ENCODE data around the gene DPCD.

DPCD gene

GRCh38 chr10:101587725-101588653, at the start of gene DPCD, which contains the start of gene POLL:
Gene DPCD, plus strand, starts transcription at chr10:101588321. Its CDS starts 16 bp downstream, at chr10:101588337.
Gene POLL, minus strand, starts transcription at chr10:101588257. Its CDS starts 897 bp downstream, at chr10:101587360.
- H3K36me3 ChIP-seq (ENCODE audit: insufficient read depth, low read length), result peaks cover 18% of the 10 kb centered on the region
- no peaks in the 10 kb centered on the region for H3K27me3 ChIP-seq (ENCODE audit: insufficient read depth, low read length)
- H3K4me1 ChIP-seq (ENCODE audit: insufficient read depth, low read length), result peaks cover 20% of the 10 kb centered on the region
- H2AFZ ChIP-seq (ENCODE audit: low read depth, low read length), result peak within 1 kb of the TSS; percentile 83
- peak within 1 kb of the TSS; percentile 73 for H3K4me3 ChIP-seq (ENCODE audit: low read length)
- no peaks in the 10 kb centered on the region for H3K9me3 ChIP-seq (ENCODE audit: low read length)

- peaks cover 16% of the 10 kb centered on the region for H3K36me3 ChIP-seq (ENCODE audit: insufficient read depth, low read length)
- H3K27me3 ChIP-seq (ENCODE audit: insufficient read depth, low read length), result no peaks in the 10 kb centered on the region
- peaks cover 10% of the 10 kb centered on the region for H3K4me1 ChIP-seq (ENCODE audit: insufficient read depth, low read length)
- no peak overlapping the region for H3K4me3 ChIP-seq (ENCODE audit: low read length)
- H3K9me3 ChIP-seq (ENCODE audit: low read length), result no peaks in the 10 kb centered on the region
- no peak overlapping the region for H2AFZ ChIP-seq (ENCODE audit: low read depth, low read length)
These were observed 49.7 kb upstream of the DPCD start for GRCh38 chr10:101538446-101538845.

- no peak overlapping the region for H3K4me3 ChIP-seq (ENCODE audit: low read length)
- H3K27me3 ChIP-seq (ENCODE audit: insufficient read depth, low read length), result no peaks in the 10 kb centered on the region
These were observed 42.2 kb upstream of the DPCD start for GRCh38 chr10:101545898-101546297.

GRCh38 chr10:101550965-101551364, 37.2 kb upstream of the DPCD start:
- Histone ChIP-seq H3K9me3 (ENCODE audit: low read length) (no peaks in the 10 kb centered on the region), H3K4me3 (ENCODE audit: low read length) (no peak overlapping the region), H2AFZ (ENCODE audit: low read depth, low read length) (no peak overlapping the region), H3K27me3 (ENCODE audit: insufficient read depth, low read length) (no peaks in the 10 kb centered on the region), H3K36me3 (ENCODE audit: insufficient read depth, low read length) (peaks cover 32% of the 10 kb centered on the region), H3K4me1 (ENCODE audit: insufficient read depth, low read length) (no peaks in the 10 kb centered on the region)

More at GRCh38 chr10:101545898-101546297, 42.2 kb upstream of the DPCD start:
- Histone ChIP-seq H3K9me3 (ENCODE audit: low read length) (no peaks in the 10 kb centered on the region), H3K4me1 (ENCODE audit: insufficient read depth, low read length) (no peaks in the 10 kb centered on the region), H2AFZ (ENCODE audit: low read depth, low read length) (no peak overlapping the region), H3K36me3 (ENCODE audit: insufficient read depth, low read length) (peaks cover 7% of the 10 kb centered on the region)

GRCh38 chr10:101552442-101552841, 35.7 kb upstream of the DPCD start:
- Histone ChIP-seq H3K9me3 (ENCODE audit: low read length) (no peaks in the 10 kb centered on the region), H3K4me1 (ENCODE audit: insufficient read depth, low read length) (no peaks in the 10 kb centered on the region), H3K27me3 (ENCODE audit: insufficient read depth, low read length) (no peaks in the 10 kb centered on the region), H3K36me3 (ENCODE audit: insufficient read depth, low read length) (peaks cover 32% of the 10 kb centered on the region), H2AFZ (ENCODE audit: low read depth, low read length) (no peak overlapping the region), H3K4me3 (ENCODE audit: low read length) (no peak overlapping the region)

- Histone ChIP-seq H3K9me3 (ENCODE audit: low read length) (no peaks in the 10 kb centered on the region), H3K4me3 (ENCODE audit: low read length) (no peak overlapping the region), H3K27me3 (ENCODE audit: insufficient read depth, low read length) (no peaks in the 10 kb centered on the region), H3K36me3 (ENCODE audit: insufficient read depth, low read length) (peaks cover 16% of the 10 kb centered on the region), H3K4me1 (ENCODE audit: insufficient read depth, low read length) (no peaks in the 10 kb centered on the region), H2AFZ (ENCODE audit: low read depth, low read length) (no peak overlapping the region)
These were observed 30.6 kb upstream of the DPCD start for GRCh38 chr10:101557541-101557940.

GRCh38 chr10:101558204-101558603, 29.9 kb upstream of the DPCD start:
- Histone ChIP-seq H3K36me3 (ENCODE audit: insufficient read depth, low read length) (peaks cover 12% of the 10 kb centered on the region), H2AFZ (ENCODE audit: low read depth, low read length) (no peak overlapping the region), H3K9me3 (ENCODE audit: low read length) (no peaks in the 10 kb centered on the region), H3K27me3 (ENCODE audit: insufficient read depth, low read length) (no peaks in the 10 kb centered on the region), H3K4me3 (ENCODE audit: low read length) (no peak overlapping the region), H3K4me1 (ENCODE audit: insufficient read depth, low read length) (no peaks in the 10 kb centered on the region)

- Histone ChIP-seq H2AFZ (ENCODE audit: low read depth, low read length) (no peak overlapping the region), H3K4me1 (ENCODE audit: insufficient read depth, low read length) (no peaks in the 10 kb centered on the region), H3K9me3 (ENCODE audit: low read length) (no peaks in the 10 kb centered on the region), H3K27me3 (ENCODE audit: insufficient read depth, low read length) (peaks cover 6% of the 10 kb centered on the region), H3K36me3 (ENCODE audit: insufficient read depth, low read length) (peaks cover 7% of the 10 kb centered on the region), H3K4me3 (ENCODE audit: low read length) (no peak overlapping the region)
These were observed 29.2 kb upstream of the DPCD start for GRCh38 chr10:101558671-101559595.

- H3K36me3 ChIP-seq (ENCODE audit: insufficient read depth, low read length), result no peaks in the 10 kb centered on the region
- H3K27me3 ChIP-seq (ENCODE audit: insufficient read depth, low read length), result peaks cover 9% of the 10 kb centered on the region
- H3K4me3 ChIP-seq (ENCODE audit: low read length), result no peak overlapping the region
- no peak overlapping the region for H2AFZ ChIP-seq (ENCODE audit: low read depth, low read length)
- no peaks in the 10 kb centered on the region for H3K9me3 ChIP-seq (ENCODE audit: low read length)
- H3K4me1 ChIP-seq (ENCODE audit: insufficient read depth, low read length), result no peaks in the 10 kb centered on the region
These were observed 28.4 kb upstream of the DPCD start for GRCh38 chr10:101559596-101560297.

GRCh38 chr10:101560298-101561067, 27.6 kb upstream of the DPCD start:
- Histone ChIP-seq H3K4me1 (ENCODE audit: insufficient read depth, low read length) (no peaks in the 10 kb centered on the region), H3K36me3 (ENCODE audit: insufficient read depth, low read length) (no peaks in the 10 kb centered on the region), H2AFZ (ENCODE audit: low read depth, low read length) (no peak overlapping the region), H3K9me3 (ENCODE audit: low read length) (no peaks in the 10 kb centered on the region), H3K4me3 (ENCODE audit: low read length) (no peak overlapping the region), H3K27me3 (ENCODE audit: insufficient read depth, low read length) (peaks cover 12% of the 10 kb centered on the region)

- no peak overlapping the region for H2AFZ ChIP-seq (ENCODE audit: low read depth, low read length)
- no peaks in the 10 kb centered on the region for H3K9me3 ChIP-seq (ENCODE audit: low read length)
- H3K4me1 ChIP-seq (ENCODE audit: insufficient read depth, low read length), result no peaks in the 10 kb centered on the region
- H3K27me3 ChIP-seq (ENCODE audit: insufficient read depth, low read length), result peaks cover 19% of the 10 kb centered on the region
- no peak overlapping the region for H3K4me3 ChIP-seq (ENCODE audit: low read length)
- no peaks in the 10 kb centered on the region for H3K36me3 ChIP-seq (ENCODE audit: insufficient read depth, low read length)
These were observed 26.8 kb upstream of the DPCD start for GRCh38 chr10:101561068-101561915.
